Medulla oblongata (tissue), 1 donor: ENCODE data around the gene REEP5.
"Not testable (repeated sequence)": the region's sequence is repeated elsewhere in the genome, so short reads cannot be mapped to it uniquely, and the experiment has no call there.

Experiments
- DNase-seq: peaks from one replicate; pipeline ENCODE4 v3.0.0-alpha.2; 2015; ENCODE audit errors: extremely low spot score

REEP5 gene

DNA sequence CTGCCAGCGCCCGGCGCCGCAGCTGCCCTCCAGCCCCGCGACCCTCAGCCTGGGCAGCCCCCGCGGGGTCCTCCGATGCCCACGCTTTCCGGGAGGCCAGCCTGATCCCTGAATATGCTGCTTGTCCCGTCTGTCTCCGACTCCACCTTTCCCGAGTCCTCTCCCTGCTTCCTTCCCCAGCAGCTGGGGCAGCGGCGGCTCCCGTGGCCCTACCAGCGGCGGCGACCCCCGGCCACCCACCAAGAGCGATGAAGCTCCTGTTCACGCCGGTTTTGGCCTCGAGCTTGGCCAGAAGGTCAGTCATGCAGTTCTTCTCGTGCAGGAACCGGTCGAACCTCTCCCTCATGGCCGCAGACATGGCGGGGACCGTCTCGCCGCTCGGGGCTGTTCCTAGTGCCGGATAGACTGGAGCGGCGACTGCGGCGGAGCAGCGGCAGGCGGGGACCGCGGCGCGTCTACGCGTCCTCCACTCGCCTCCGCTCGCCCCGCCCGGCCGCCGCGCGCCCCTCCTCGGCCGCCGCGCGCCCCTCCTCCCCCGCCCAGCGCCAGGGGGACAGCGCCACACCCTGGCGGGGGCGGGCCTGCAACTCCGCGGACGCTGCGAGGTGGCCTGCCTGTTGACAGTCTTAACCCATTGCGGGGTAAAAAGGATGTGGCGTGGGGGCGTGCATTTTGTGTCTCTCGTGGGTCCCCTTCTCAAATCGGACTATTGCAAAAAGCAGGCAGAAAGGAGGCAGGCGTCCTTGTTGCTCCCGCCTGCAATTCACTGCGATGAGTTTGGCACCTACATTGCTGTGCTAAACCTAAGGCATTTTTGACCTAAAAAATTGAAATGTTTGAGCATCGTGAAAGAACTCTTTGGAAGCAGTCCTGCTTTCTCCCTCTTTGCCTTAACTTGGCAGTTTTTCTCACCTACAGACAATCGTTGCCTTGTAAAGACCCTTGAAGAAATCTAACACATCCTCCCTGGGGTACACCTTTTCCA, at the start of gene REEP5:
REEP5 (minus strand) TSS at position 395 of the 985 bp plus-strand sequence; CDS start at position 358, 37 bp downstream.
- DNase-seq, result peak; percentile 87

DNA sequence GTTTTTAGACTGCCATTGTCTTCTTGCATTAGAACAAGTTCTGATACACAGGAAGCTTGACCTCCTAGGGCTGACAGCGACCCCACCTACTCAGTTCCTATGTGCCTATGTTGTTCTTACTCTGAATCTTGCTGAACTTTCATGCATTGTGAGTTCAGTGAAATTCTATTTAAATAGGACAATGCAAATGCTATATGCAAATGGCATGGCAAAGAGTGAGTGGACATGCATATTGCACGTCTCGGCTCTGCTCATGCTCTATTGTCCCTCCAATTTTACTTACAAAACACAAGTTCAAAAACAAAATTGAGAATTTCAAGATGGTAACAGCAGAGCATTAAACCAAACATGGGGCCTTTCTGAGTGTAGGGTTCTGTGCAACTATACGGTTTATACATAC, 49.2 kb upstream of the REEP5 start:
- no peak for DNase-seq

DNA sequence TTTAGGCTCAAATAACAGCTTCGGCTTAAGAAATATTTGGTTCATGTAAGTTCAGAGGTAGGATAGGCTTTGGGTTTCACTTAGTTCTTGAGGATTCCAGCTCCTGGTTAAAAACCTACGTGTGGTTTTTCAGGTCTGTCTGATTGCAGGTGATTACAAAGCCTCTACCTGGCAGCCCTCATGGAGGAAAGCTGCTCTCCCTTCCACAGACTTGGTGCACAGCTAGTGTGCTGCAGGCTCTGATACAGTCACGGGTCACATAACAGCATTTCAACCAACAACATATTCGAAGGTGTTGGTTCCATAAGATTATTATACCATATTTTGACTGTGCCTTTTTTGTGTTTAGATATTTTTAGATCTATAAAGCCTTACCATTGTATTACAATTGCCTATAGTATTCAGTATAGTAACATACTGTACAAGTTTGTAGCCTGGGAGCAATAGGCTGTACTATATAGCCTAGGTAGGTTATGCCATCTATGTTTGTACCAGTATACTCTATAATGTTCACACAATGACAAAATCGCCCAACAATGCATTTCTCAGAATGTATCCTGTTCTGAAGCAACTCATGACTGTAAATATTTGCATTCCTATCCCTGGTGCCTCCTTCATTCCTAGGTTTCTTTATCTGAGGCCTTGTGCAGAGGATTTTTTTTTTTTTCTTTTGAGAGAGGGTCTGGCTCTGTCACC, 46.5 kb upstream of the REEP5 start:
- no peak for DNase-seq

DNA sequence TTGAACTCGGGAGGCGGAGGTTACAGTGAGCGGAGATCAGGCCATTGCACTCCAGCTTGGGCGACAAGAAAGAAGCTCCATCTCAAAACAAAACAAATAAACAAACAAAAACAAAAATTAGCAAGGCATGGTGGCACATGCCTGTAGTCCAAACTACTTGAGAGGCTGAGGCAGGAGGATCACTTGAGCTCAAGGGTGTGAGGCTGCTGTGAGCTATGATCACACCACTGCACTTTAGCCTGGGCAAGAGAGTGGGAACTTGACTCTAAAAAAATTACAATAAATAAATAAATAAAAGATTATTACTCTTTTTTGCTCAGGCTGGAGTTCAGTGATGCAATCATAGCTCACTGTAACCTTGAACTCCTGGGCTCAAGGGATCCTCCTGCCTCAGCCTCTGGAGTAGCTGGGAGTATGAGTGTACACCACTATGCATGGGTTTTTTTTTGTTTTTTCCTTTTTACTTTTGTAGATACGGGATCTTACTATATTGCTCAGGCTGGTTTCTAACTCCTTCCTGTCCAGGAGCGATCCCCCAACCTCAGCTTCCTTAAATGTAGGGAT, 45.6 kb upstream of the REEP5 start:
- DNase-seq, result no peak

DNA sequence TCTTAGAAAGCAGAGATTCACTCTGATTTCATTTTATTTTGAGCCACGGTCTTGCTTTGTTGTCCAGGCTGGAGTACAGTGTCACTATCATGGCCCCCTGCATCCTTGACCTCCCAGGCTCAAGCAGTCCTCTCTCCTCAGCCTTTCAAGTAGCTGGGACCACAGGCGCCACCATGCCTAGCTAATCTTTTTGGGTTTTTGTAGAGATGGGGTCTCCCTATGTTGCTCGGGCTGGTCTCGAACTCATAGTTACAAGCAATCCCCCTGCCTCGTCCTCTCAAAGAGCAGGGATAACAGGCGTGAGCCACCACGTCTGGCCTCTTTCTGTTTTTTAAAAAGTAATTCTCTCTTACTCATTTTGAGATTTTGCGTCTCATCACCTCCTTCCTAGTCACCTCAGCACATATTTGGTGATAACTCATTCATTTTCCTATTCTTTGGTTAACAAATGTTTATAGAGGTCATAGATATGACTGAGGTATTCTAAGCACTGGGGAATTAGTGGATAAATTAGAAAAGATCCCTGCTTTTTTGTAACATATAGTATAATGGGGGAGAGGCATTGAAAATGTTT, 43.8 kb upstream of the REEP5 start:
- DNase-seq, result no peak

DNA sequence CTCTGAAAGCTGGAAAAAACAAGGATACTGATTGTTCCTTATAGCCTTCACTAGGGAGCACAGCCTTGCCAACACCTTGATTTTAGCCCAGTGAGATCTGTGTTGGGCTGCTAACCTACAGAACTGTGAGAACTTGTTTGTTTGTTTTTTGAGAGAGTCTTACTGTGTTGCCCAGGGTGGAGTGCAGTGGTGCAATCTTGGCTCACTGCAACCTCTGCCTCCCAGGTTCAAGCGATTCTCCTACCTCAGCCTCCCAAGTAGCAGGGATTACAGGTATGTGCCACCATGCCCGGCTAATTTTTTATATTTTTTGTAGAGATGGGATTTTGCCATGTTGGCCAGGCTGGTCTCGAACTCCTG, 41.3 kb upstream of the REEP5 start:
- DNase-seq, result not testable (repeated sequence)

DNA sequence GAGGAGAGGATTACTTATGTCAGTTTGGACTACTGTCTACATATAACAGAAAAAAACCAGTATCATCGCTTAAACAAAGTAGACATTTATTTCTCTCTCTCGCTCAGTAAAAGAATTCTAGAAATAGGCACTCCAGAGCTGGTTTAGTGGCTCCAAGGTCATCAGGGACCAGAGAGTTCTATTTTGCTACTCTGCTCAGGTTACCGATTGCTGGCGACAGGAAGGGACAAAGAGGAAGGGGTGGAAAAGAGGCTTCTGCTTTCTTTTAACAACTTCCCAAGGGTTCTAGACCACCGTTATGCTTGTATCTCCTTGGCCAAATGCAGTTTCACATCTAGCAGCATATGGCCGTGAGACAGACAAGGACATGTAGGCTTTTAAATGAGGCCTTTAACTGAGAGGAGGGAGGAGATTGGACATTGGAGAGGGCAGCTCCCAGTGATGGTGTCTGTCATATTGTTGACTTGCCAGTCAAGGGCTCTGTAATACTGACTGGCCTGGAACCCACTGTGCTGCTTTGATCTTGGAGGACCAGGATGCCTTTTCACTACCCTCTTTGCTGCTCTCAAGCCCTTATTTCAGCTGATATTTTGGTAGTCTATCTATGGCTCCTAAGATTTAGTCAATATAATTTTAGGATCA, 39.0 kb upstream of the REEP5 start:
- DNase-seq, result no peak

DNA sequence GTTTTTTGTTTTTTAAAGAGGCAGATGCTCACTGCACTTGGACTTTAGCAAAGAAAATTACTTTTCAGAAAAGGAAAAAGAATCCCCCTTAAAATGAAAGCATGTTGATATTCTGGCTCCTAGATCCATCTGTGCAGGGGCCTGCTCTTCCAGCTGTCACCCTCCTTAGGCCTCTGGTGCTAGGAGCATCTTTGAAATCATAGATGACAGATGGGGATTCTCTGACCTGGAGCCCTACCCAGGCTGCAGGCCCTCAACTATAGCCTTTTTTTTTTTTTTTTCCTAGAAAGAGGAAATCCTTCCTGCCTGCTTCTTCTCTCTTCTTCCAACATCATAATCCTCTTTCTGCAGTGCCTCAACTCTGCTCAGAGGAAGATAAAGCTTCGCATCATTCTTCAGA, 38.3 kb upstream of the REEP5 start:
- DNase-seq, result no peak

DNA sequence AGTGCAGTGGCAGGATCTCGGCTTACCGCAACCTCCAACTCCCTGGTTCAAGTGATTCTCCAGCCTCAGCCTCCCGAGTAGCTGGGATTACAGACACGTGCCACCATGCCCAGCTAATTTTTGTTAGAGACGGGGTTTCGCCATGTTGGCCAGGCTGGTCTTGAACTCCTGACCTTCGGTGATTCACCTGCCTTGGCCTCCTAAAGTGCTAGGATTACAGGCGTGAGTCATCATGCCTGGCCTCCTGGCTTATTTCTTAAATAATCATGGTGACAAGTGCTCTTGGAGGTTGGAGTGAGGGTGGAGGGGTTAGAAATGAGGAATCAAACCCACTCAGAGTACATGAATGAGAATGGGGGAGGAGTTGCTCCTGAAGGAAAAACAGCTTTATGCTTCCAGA, 37.8 kb upstream of the REEP5 start:
- DNase-seq, result not testable (repeated sequence)

DNA sequence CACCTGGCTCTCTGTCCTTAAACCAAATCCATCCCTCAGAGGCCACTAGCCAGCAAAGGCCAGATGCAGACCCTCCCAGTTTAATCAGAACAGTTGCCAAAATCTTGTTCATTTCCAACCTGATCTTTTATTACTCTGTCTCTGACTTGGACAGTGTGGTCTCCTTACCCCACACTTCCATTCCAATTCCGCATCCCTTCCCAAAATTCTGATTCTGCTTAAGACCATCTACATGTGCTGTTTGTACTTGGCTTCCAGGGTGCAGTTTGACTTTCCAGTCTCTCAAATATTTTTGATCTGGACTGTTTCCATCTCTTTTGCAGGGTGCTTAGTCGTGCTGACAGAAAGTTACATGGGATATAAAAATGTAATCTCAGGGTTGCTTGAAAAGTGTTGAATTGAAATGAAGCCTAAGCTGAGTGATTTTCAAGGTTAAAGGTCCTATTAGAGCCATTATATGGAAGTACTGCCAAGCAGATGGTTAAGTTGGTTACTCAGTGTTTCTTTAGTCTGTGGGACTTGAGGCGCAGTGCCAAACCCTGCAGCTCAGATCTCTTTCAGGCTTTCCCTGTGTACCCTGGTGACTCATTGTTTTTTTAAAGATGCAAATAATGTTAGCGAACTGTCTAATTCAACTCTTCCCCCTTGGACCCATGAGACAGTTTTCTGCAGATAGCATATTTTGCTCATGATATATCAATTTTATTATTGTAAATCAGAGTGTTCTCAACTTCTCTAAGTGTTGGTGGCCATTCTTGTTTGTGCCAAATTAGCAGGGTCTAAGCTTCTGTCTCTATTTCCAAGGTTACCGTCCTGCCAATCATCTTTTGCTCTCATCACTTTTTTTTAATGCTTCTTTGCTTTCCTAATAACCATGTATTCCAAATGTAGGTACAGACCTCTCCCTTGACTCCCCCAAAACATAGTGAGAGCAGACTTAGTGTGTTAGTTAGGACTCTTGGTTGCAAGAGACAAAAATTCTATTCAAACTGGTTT, 36.4 kb upstream of the REEP5 start:
- peak; percentile 13 for DNase-seq

DNA sequence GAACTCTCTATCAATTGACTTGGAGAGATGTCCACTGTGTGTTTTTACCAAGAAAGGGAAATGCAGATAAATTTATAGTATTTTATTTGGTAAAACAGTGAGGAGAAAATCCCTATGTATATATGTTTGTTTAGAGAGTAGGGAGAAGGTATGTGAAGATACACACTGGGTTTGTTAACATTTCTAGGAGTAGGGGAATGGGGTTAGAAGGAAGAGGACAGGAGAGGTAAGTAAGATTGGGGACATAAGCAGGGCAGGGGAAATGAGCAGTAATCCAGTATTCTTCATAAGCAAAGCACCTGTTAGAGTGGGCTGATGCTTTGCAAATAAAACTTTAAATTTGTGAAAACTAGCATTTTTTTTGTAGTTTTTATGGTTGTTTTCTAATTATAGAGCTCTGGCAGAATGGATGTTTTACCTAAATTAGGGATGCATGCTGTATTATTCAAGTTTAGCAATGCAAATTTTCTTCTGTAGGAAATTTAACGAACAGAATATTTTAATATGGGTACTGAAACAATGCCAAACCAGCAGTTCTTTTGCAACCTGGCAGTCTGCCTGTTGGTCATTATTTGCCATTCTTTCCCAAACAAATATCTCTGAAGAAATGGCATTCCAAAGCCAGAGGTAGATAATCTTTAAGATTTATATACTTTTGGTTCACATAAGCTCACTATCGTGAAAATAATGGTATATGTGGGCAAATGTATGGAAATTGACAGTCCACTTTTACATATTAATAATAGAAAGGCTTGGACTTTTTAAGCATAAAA, 35.2 kb upstream of the REEP5 start:
- no peak for DNase-seq

DNA sequence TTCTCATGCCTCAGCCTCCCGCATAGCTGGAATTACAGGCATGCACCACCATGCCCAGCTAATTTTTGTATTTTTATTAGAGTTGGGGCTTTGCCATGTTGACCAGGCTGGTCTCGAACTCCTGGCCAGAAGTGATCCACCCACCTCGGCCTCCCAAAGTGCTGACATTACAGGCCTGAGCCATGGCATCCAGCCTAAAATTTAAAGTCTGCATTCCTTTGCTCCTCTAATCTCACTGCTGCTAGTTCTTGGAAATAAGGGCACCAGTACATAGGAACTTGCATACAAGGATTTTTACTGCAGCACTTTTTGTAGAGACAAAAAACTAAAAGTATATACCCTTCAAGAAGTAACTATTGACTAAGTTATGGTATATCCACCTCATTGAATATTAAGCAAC, 34.6 kb upstream of the REEP5 start:
- no peak for DNase-seq

DNA sequence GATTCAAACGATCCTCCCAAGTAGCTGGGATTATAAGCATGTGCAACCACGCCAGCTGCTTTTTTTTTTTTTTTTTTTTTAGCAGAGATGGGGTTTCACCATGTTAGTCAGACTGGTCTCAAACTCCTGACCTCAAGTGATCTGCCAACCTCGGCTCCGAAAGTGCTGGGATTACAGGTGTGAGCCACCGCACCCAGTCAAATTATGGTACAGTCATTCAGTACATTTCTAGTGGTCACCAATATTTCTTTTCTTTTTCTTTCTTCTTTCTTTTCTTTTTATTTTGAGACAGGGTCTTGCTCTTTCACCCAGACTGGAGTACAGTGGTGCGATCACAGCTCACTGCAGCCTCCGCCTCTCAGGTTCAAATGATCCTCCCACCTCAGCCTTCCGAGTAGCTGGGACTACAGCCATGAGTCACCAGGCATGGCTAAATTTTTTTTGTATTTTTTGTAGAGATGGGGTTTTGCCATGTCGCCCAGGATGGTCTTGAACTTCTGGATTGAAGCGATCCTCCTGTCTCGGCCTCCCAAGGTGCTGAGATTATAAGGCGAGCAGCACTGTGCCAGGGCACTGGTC, 29.2 kb upstream of the REEP5 start:
- DNase-seq, result no peak

DNA sequence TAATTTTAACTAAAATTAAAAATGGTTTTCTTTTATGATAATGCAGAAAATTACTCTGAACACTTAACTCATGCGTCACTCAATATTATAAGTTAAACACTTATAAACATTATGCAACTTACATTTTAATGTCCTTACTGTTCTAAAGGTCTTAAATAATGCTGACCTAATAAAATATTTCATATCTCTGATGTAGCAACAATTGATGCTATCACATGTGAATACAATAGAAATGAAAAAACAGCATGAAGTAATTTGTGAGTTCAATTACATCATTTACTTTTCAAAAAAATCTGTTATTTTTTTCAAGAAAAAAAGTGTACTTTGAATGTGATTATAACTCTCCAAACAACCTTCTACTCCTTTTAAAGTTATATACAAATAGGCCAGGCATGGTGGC, 26.4 kb upstream of the REEP5 start:
- no peak for DNase-seq

DNA sequence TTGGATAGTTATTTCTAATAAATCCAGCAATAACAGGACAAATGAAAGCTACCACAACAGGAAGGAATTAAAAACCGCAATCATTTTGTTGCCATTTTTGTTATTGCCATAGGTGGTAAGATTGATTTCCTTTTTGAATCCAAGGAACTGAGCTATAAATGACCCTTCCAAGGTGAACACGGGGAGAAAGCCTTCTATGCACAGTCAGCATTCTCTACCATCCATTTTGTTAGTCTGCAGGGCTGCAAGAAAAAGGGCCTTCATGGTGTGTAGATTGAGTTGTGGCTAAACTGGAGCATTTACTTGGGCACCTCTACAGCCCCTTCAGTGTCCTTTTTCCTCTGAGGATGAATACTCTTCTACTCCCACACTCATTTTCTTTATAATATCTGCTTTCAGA, 18.6 kb upstream of the REEP5 start:
- no peak for DNase-seq

DNA sequence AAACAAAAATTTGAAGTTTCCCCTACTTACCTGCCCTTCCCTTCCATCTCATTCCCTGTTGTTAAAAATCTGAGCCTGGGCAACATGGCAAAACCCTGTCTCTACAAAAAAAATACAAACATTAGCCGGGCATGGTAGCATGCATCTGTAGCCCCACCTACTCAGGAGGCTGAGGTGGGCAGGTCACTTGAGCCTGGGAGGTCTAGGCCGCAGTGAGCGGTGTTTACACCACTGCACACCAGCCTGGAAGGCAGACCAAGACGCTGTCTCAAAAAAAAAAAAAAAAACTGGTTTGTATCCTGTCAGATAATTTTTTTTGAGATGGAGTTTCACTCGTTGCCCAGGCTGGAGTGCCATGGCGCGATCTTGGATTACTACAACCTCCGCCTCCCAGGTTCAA, 16.3 kb upstream of the REEP5 start:
- DNase-seq, result no peak

DNA sequence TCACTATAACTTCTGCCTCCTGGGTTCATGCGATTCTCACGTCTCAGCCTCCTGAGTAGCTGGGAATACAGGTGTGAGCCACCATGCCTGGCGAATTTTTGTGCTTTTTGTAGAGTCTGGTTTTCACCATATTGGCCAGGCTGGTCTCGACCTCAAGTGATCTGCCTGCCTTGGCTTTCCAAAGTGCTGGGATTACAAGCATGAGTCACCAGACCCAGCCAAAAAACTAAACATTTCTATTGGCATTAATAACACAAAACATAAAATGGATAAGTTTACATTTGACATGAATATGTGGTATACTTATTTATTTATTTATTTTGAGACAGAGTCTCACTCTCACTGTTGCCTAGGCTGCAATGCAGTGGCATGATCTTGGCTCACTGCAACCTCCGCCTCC, 13.6 kb upstream of the REEP5 start:
- no peak for DNase-seq

DNA sequence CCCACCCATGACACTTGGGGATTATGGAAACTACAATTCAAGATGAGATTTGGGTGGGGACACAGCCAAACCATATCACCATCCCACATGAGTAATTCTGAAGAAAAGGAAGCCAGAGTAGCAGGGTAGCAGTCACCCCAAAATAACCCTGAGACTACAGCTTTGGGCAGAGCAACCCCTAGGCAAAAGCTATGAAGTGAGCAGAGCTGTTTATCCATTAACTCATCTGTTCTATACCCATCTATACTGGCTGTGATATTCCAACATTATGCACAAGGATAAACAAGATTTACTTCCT, 12.3 kb upstream of the REEP5 start:
- no peak for DNase-seq

DNA sequence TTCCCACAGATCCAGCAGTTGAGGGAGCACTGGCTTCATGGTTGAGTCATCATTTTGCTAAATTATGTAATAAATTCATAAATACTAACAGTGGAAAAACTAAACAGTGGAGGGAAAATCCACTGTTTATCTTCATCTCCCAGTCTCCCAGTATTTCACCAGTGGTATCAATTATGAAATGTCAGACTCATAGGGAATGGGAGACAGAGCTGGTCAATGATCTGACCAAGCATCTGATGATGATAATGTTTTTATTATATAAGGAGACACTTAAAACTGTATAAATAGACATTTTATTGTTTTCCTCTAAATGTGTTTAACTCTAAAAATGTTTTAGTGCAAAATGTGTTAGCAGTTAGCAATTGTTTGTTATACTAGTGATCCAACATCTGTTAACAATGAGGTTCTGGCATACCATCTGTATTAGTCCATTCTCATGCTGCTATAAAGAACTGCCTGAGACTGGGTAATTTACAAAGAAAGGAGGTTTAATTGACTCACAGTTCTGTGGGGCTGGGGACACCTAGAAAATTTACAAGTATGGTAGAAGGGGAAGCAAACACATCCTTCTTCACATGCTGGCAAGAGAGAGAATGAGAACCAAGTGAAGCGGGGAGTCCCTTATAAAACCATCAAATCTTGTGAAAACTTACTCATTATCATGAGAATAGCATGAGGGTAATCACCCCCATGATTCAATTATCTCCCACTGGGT, 11.8 kb upstream of the REEP5 start:
- DNase-seq, result no peak
